ENCODE measurements around the gene SQSTM1.
"Not testable (repeated sequence)": the region's sequence is repeated elsewhere in the genome, so short reads cannot be mapped to it uniquely, and the experiment has no call there.

The SQSTM1 gene

GRCh38 chr5:179820483-179821297 lies at the start of gene SQSTM1:
TSS of gene SQSTM1 (plus strand) at chr5:179820905. CDS start at chr5:179820937, 32 bp downstream.
- peak; percentile 78 for DNase-seq (ENCODE audit: low read depth)

GRCh38 chr5:179771311-179771895 lies 49.3 kb upstream of the SQSTM1 start:
- DNase-seq (ENCODE audit: low read depth) = no peak

GRCh38 chr5:179772351-179772750 lies 48.4 kb upstream of the SQSTM1 start:
- DNase-seq (ENCODE audit: low read depth) = no peak

GRCh38 chr5:179773686-179774040 lies 47.0 kb upstream of the SQSTM1 start:
- no peak for DNase-seq (ENCODE audit: low read depth)

- no peak for DNase-seq (ENCODE audit: low read depth)
Observed at GRCh38 chr5:179774442-179774841, 46.3 kb upstream of the SQSTM1 start.

GRCh38 chr5:179776411-179776938 lies 44.2 kb upstream of the SQSTM1 start:
- no peak for DNase-seq (ENCODE audit: low read depth)

GRCh38 chr5:179777456-179777855 lies 43.2 kb upstream of the SQSTM1 start:
- DNase-seq (ENCODE audit: low read depth) = no peak

GRCh38 chr5:179777909-179778308 lies 42.8 kb upstream of the SQSTM1 start:
- DNase-seq (ENCODE audit: low read depth) = no peak

GRCh38 chr5:179778591-179778990 lies 42.1 kb upstream of the SQSTM1 start:
- no peak for DNase-seq (ENCODE audit: low read depth)

- no peak for DNase-seq (ENCODE audit: low read depth)
Observed at GRCh38 chr5:179779826-179780225, 40.9 kb upstream of the SQSTM1 start.

GRCh38 chr5:179780362-179780761 lies 40.3 kb upstream of the SQSTM1 start:
- no peak for DNase-seq (ENCODE audit: low read depth)

GRCh38 chr5:179781846-179782245 lies 38.9 kb upstream of the SQSTM1 start:
- DNase-seq (ENCODE audit: low read depth) = no peak

GRCh38 chr5:179783128-179783527 lies 37.6 kb upstream of the SQSTM1 start:
- no peak for DNase-seq (ENCODE audit: low read depth)

- no peak for DNase-seq (ENCODE audit: low read depth)
Observed at GRCh38 chr5:179786861-179787260, 33.8 kb upstream of the SQSTM1 start.

GRCh38 chr5:179788193-179788854 lies 32.4 kb upstream of the SQSTM1 start:
- no peak for DNase-seq (ENCODE audit: low read depth)

GRCh38 chr5:179789278-179789677 lies 31.4 kb upstream of the SQSTM1 start:
- DNase-seq (ENCODE audit: low read depth) = not testable (repeated sequence)

GRCh38 chr5:179791881-179792611 lies 28.7 kb upstream of the SQSTM1 start:
- no peak for DNase-seq (ENCODE audit: low read depth)

GRCh38 chr5:179792612-179793467 lies 27.9 kb upstream of the SQSTM1 start:
- DNase-seq (ENCODE audit: low read depth) = no peak

- DNase-seq (ENCODE audit: low read depth) = no peak
Observed at GRCh38 chr5:179793468-179794139, 27.1 kb upstream of the SQSTM1 start, which contains the start of gene LTC4S. TSS of gene LTC4S (plus strand) at chr5:179793986. CDS start at chr5:179794081, 95 bp downstream.

- DNase-seq (ENCODE audit: low read depth) = no peak
Observed at GRCh38 chr5:179794171-179794570, 26.5 kb upstream of the SQSTM1 start.

- DNase-seq (ENCODE audit: low read depth) = no peak
Observed at GRCh38 chr5:179794575-179794974, 26.1 kb upstream of the SQSTM1 start.

Measured in stimulated activated CD8-positive, alpha-beta memory T cell treated with anti-CD3 and anti-CD28 coated beads, Interleukin-12 subunit alpha, Interleukin-12 subunit beta, amount 100 ng/mL, for 4 hours (primary cell).